Activated naive CD4-positive, alpha-beta T cell treated with anti-CD3 and anti-CD28 coated beads, Interleukin-2, amount 50 U/mL, for 72 hours (primary cell): Measurements from ENCODE around the gene DLGAP1. TPM values are rescaled to one million over a fixed set of nuclear protein-coding genes. Genes with fewer than 3 reads are reported as not detected.

Experiments
- ATAC-seq, 2 donors: fragments of 150-1000 bp; cut with Tn5 transposase; 2 replicates each; pipeline ENCODE4 v1.10.0; 2021; ENCODE audit warnings: mild to moderate bottlenecking in 2 of 2, moderate library complexity in 2 of 2
- DNase-seq, 2 donors: peaks; one replicate each; pipeline ENCODE4 v3.0.0; 2021 to 2022; ENCODE audit warnings: low spot score in 2 of 2
- H3K27ac Mint-ChIP-seq, 2 donors: one replicate each; pipeline ENCODE4 v1.8.0; 2022; ENCODE audit warnings: mild to moderate bottlenecking in 2 of 2, mixed read lengths in 2 of 2
- H3K36me3 Mint-ChIP-seq, 2 donors: one replicate each; pipeline ENCODE4 v1.8.0; 2022; ENCODE audit warnings: mixed read lengths in 2 of 2
- H3K9me3 Mint-ChIP-seq, 2 donors: one replicate each; pipeline ENCODE4 v1.8.0; 2022; ENCODE audit warnings: mixed read lengths in 2 of 2
- total RNA-seq, 2 donors: library from RNA; stranded (reverse); gene quantifications; one replicate each; pipeline ENCODE4 v1.2.3, GENCODE V29; 2022

DLGAP1 gene
- total RNA-seq, 2 donors from 2014 or later, result not detected

DNA sequence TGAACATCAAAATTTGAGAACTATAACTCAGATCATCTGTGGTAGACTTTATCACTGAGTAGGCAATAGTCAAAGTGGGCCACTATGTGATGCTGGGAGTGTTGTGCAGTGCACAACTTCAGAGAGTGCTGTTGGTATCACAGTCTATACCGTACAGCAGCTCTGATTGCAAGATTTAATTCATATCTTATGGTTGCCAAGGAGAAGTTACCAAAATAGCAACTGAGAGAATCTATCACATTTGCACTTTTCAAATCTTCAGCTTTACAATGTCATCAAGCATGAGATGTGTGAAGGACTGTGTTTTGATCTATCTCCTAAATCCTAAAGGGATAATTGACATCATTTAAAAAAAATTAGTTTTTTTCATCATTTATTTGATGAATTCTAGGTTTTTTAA is 216.1 kb downstream of the DLGAP1 start:
- Mint-ChIP-seq H3K9me3 (peaks cover 0 to 4% of the 10 kb centered on the region in 2 donors), H3K36me3 (no peaks in the 10 kb centered on the region), H3K27ac (no peak overlapping the region)
- DNase-seq (no peak), ATAC-seq (no peak)

DNA sequence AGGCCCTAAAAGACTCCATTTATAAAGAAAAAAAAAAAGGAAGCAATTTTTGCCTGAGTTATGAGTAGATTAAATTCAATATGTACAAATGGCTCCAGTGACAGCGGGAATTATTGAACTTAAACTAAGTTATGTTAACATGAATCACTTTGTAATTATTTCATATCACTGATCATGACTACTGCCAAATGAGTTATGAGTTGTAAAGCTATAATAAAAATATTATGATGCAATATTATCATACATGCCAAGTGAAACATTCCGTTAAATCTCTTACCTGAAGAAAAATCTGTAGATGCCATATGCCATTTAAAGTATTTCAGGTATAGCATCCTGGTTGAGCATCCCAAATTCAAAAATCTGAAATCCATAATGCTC is 217.5 kb downstream of the DLGAP1 start:
- ATAC-seq (no peak), DNase-seq (no peak)
- Mint-ChIP-seq H3K27ac (no peak overlapping the region), H3K36me3 (no peaks in the 10 kb centered on the region), H3K9me3 (peaks cover 0 to 4% of the 10 kb centered on the region in 2 donors)

- Mint-ChIP-seq H3K9me3 (peaks cover 0 to 4% of the 10 kb centered on the region in 2 donors), H3K27ac (no peak overlapping the region), H3K36me3 (no peaks in the 10 kb centered on the region)
- ATAC-seq (no peak), DNase-seq (no peak)
Observed at GRCh38 chr18:4236940-4237663, 218.0 kb downstream of the DLGAP1 start.

- Mint-ChIP-seq H3K36me3 (no peaks in the 10 kb centered on the region), H3K27ac (no peak overlapping the region), H3K9me3 (peaks cover 4 to 8% of the 10 kb centered on the region in 2 donors)
- DNase-seq, result no peak
- ATAC-seq, result no peak
Observed at GRCh38 chr18:4233468-4233867, 221.6 kb downstream of the DLGAP1 start.

DNA sequence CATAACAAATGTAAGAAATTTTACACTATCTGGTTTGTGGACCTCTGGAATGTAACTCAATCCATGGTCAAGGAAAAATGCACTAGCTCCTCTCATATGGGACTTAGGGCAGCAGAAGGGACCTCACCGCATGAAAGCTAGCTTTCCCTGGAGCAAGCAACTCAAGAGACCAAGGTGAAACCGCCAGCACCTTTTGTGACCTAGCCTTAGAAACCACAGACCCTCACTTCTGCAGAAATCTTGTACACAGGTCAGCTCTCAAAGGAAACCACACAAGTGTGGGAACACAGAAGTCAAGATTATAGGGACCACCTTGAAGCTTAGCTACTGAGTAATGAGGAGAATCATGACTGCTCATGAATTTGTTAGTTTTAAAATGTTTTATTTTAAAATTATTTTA is 222.5 kb downstream of the DLGAP1 start:
- no peak for DNase-seq
- Mint-ChIP-seq H3K27ac (no peak overlapping the region), H3K36me3 (no peaks in the 10 kb centered on the region), H3K9me3 (peaks cover 4 to 12% of the 10 kb centered on the region in 2 donors)
- no peak for ATAC-seq

- ATAC-seq, result no peak
- Mint-ChIP-seq H3K27ac (no peak overlapping the region), H3K9me3 (peaks cover 4 to 12% of the 10 kb centered on the region in 2 donors), H3K36me3 (no peaks in the 10 kb centered on the region)
- DNase-seq, result no peak
Observed at GRCh38 chr18:4231260-4231659, 223.8 kb downstream of the DLGAP1 start.

GRCh38 chr18:4230450-4231168 is 224.5 kb downstream of the DLGAP1 start:
- Mint-ChIP-seq H3K36me3 (no peaks in the 10 kb centered on the region), H3K9me3 (peaks cover 4 to 13% of the 10 kb centered on the region in 2 donors), H3K27ac (no peak overlapping the region)
- ATAC-seq (no peak), DNase-seq (no peak)

DNA sequence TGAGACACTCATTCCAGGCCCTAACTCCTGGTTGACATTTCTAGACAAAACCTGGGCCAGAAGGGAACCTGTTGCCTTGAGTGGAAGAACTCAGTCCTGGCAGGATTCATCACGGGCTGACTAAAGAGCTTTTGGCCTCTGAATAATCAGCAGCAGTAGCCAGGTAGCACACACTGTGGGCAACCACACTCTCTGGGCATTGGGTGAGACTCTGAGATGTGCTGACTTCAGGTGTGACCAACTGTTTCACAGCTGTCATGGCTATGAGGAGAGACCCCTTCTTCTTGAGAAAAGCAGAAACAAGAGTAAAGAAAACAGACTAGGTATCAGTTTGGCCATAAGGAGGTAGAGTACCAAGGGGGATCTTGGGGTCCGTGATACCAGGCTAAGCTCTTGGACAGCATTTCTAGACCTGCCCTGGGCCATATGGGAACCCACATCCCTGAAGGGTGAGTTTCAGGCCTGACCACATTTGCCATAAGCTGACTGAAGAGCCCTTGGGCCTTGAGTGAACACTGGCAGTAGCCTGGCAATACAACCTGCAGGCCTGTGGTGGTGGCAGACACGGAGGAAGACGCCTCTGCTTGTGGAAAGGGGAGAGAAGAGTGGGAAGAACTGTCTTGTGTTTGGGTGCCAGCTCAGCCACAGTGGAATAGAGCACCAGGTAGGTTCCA is 230.9 kb downstream of the DLGAP1 start:
- H3K9me3 Mint-ChIP-seq, result peaks cover 13 to 19% of the 10 kb centered on the region in 2 donors
- no peak for DNase-seq
- no peaks in the 10 kb centered on the region for H3K36me3 Mint-ChIP-seq
- no peak for ATAC-seq
- no peak overlapping the region for H3K27ac Mint-ChIP-seq

DNA sequence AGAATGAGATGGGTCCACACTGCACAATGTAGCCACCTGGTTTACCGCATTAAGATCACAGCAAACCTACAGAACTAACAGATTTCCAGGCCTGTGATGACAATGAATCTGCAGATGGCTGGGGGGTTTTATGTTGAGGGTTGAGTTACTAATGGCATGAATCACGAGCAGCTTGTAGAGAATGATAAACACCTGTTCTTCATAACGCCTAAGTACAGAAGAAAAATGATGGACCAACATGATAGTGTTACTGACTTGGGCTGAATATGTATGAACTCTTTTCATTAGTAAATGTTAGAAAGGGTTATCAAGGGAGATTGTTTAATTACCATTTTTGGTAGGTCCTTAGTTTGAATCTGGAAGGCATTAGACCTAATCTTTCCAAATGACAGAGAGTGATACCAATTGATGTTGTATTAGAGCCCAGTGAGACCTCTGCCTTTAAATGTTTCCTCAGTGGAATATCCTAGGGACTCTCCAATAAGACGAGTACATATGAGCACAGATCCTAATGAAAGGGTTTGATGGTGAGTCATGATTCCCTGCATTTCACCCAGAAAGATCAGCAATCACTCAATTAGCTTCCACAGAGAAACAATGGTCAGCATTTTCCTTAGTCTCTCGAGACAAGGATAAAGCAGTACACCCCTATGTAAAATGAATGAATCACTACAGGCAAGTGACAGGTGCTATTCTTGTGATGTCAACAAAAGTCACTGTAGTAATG is 243.8 kb downstream of the DLGAP1 start:
- no peaks in the 10 kb centered on the region for H3K36me3 Mint-ChIP-seq
- DNase-seq (no peak), ATAC-seq (no peak)
- H3K9me3 Mint-ChIP-seq, result peaks cover 20 to 23% of the 10 kb centered on the region in 2 donors
- no peak overlapping the region for H3K27ac Mint-ChIP-seq

- no peak for ATAC-seq
Observed at GRCh38 chr18:4208366-4208765, 246.7 kb downstream of the DLGAP1 start.

DNA sequence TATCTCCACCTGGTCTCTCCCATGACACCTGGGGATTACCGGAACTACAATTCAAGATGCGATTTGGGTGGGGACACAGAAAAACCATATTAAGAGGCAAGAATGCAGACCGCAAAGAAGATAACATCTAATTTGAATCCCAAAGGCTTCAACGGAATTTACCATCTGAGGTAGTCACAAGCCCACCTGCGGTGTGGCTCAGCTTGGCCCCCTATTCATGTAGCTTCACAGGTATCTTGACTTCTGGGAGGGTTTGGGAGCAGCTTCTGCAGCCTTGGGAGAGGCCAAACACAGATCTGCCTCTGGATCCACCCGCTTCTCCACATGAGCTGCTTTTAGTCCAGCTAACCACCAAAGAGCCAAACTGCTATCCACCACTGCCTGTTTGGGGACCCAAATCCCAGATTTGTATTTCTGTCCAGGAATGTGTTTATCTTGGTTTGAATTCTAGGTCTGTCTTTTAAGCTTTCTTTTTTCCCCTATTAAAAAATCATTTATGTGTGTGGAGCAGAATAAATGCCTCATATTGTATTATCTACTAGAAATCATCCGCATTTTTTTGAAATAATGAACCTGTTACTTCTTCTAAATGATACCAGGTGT is 247.6 kb downstream of the DLGAP1 start:
- Mint-ChIP-seq H3K36me3 (no peaks in the 10 kb centered on the region), H3K27ac (no peak overlapping the region), H3K9me3 (peaks cover 15 to 34% of the 10 kb centered on the region in 2 donors)
- ATAC-seq (no peak), DNase-seq (no peak)

More at GRCh38 chr18:4208366-4208765, 246.7 kb downstream of the DLGAP1 start:
- no peak for DNase-seq
- H3K36me3 Mint-ChIP-seq, result no peaks in the 10 kb centered on the region
- H3K27ac Mint-ChIP-seq, result no peak overlapping the region
- peaks cover 20 to 33% of the 10 kb centered on the region in 2 donors for H3K9me3 Mint-ChIP-seq

DNA sequence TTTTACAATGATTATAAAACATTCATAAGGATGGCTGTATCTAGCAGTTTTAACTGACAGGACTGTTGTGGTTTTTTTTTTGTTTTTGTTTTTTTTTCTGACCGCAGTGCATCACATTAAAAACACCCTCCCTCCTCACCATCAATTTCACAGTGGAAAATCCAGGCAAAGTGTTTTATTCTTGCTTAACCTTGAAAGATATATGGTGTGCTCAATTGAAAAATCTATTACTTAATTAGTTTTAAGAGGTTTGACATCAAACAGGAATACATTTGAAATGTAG is 250.7 kb downstream of the DLGAP1 start:
- ATAC-seq (no peak), DNase-seq (no peak)
- peaks cover 15 to 28% of the 10 kb centered on the region in 2 donors for H3K9me3 Mint-ChIP-seq
- no peak overlapping the region for H3K27ac Mint-ChIP-seq
- no peaks in the 10 kb centered on the region for H3K36me3 Mint-ChIP-seq

GRCh38 chr18:4203568-4204437 is 251.3 kb downstream of the DLGAP1 start:
- ATAC-seq (no peak), DNase-seq (no peak)
- Mint-ChIP-seq H3K9me3 (peaks cover 15 to 28% of the 10 kb centered on the region in 2 donors), H3K27ac (no peak overlapping the region), H3K36me3 (no peaks in the 10 kb centered on the region)

DNA sequence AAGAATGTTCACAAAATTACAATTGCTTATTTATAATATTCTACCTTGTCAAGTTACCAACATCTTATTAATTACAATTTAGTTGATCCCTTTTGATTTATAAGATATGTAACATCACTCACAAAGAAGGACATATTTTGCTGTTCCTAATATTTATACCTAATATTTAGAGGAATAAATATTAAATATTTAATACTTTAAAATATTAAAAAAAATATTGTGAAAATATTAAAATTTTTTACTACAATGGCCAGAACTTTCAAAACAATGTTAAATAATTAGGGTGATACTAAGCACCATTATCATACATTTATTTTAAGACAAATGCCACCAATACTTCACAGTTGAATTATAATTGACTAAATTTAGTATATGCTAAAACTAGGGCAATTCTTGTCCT is 254.7 kb downstream of the DLGAP1 start:
- H3K36me3 Mint-ChIP-seq, result no peaks in the 10 kb centered on the region
- H3K9me3 Mint-ChIP-seq, result peaks cover 7 to 14% of the 10 kb centered on the region in 2 donors
- DNase-seq, result no peak
- ATAC-seq, result no peak
- no peak overlapping the region for H3K27ac Mint-ChIP-seq

DNA sequence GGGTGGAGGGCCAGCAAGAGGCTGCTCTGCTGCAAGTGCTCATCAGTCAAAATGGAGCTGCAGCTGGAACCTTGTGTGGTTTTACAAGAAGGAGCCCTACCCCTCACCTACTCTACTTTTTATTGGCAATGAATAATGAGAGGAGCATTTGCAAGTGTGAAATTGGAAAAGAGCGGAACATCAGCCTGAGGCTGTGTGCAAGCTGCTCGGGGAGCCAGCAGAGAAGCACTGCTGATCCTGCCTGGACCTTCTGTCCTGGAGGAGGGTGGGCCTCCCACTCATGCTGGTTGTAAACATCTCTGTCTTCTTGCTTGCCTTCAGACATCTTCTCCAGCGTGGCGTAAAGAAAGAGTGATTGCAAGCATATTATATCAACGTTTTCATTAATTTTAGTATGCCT is 256.2 kb downstream of the DLGAP1 start:
- H3K9me3 Mint-ChIP-seq, result peaks cover 7 to 9% of the 10 kb centered on the region in 2 donors
- no peak for DNase-seq
- no peaks in the 10 kb centered on the region for H3K36me3 Mint-ChIP-seq
- no peak for ATAC-seq
- H3K27ac Mint-ChIP-seq, result no peak overlapping the region

DNA sequence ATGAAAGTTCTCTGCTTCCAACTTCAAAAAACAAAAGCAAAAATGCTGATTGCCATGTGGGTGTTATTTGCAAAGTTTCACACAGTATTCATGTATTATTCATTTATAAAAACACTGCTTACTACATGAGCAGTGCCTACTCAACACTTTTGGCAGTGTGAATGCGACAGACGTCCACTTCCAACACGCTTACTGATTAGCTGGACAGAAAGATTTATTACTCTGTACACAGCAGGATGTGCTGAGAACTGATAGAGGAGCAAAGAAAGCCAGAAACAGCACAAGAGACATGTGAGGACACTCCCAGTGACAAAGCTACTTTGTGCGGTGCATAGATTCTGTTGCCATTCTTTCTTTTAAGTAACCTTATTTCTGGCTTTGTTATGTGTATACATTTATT is 258.8 kb downstream of the DLGAP1 start:
- peaks cover 5% of the 10 kb centered on the region in 2 donors for H3K9me3 Mint-ChIP-seq

More for the DNA sequence above, 258.8 kb downstream of the DLGAP1 start:
- H3K27ac Mint-ChIP-seq, result no peak overlapping the region
- H3K36me3 Mint-ChIP-seq, result no peaks in the 10 kb centered on the region
- DNase-seq (no peak), ATAC-seq (no peak)
